MCF 10A (cell line): Measurements from ENCODE around the gene ADAMTS4. TPM values are rescaled to one million over a fixed set of nuclear protein-coding genes. Genes with fewer than 3 reads are reported as not detected.

ENCODE experiments used
- BruUV-seq: library from RNA; stranded (reverse); fragments of 400-500 nt; replicated peaks from 2 replicates; lab custom pipeline; 2021; lab: Mats Ljungman, UMichigan
- CTCF ChIA-PET: fragments of 300-600 bp; sonication (Branson Sonifier 250); formaldehyde crosslinking; extraction: SDS; loops from one replicate; lab custom pipeline; 2021; ENCODE audit warnings: antibody characterized with exemption, inconsistent platforms; lab: Yijun Ruan, JAX
- POLR2A ChIA-PET: fragments of 300-600, 350-650 bp; sonication (Branson Sonifier 250); formaldehyde crosslinking; extraction: SDS; loops from one replicate; lab custom pipeline; 2020; ENCODE audit warnings: antibody characterized with exemption, inconsistent platforms; lab: Yijun Ruan, JAX
- DNase-seq: peaks from one replicate; pipeline ENCODE4 v3.0.0-alpha.2; 2018; ENCODE audit not compliant: unreplicated experiment
- H3K27ac Mint-ChIP-seq: one replicate; pipeline ENCODE4 v1.8.0; 2022; ENCODE audit warnings: mild to moderate bottlenecking, low read depth, mixed read lengths; ENCODE audit not compliant: unreplicated experiment
- H3K27me3 Mint-ChIP-seq: one replicate; pipeline ENCODE4 v1.8.0; 2022; ENCODE audit warnings: mixed read lengths; ENCODE audit not compliant: insufficient read depth, unreplicated experiment
- H3K36me3 Mint-ChIP-seq: one replicate; pipeline ENCODE4 v1.8.0; 2022; ENCODE audit warnings: mild to moderate bottlenecking, moderate library complexity, mixed read lengths; ENCODE audit not compliant: insufficient read depth, unreplicated experiment
- H3K4me1 Mint-ChIP-seq: one replicate; pipeline ENCODE4 v1.8.0; 2022; ENCODE audit warnings: mixed read lengths; ENCODE audit not compliant: insufficient read depth, unreplicated experiment
- H3K4me3 Mint-ChIP-seq: one replicate; pipeline ENCODE4 v1.8.0; 2022; ENCODE audit warnings: mild to moderate bottlenecking, moderate library complexity, mixed read lengths; ENCODE audit not compliant: unreplicated experiment
- H3K9me3 Mint-ChIP-seq: one replicate; pipeline ENCODE4 v1.8.0; 2022; ENCODE audit warnings: mixed read lengths; ENCODE audit not compliant: unreplicated experiment
- CTCF ChIP-seq: fragments of 200-600 bp; IDR thresholded peaks from one replicate; pipeline ENCODE4 v1.8.0; 2022; ENCODE audit warnings: antibody characterized with exemption, mild to moderate bottlenecking; ENCODE audit not compliant: unreplicated experiment
- intact Hi-C: fragments of 100-400 bp; cut with micrococcal nuclease; formaldehyde crosslinking; loops from 2 replicates; pipeline ENCODE4 v1.14.1; 2022
- total RNA-seq: library from RNA; stranded (reverse); gene quantifications from 2 replicates; pipeline ENCODE4 v1.2.3, GENCODE V29; 2022

Gene ADAMTS4
- total RNA-seq, 1 experiment from 2014 or later: not detected

- Mint-ChIP-seq H3K9me3 (no peaks in the 10 kb centered on the region), H3K27me3 (no peaks in the 10 kb centered on the region), H3K36me3 (no peaks in the 10 kb centered on the region), H3K4me1 (peaks cover 54% of the 10 kb centered on the region), H3K27ac (no peak overlapping the region), H3K4me3 (no peak overlapping the region)
- ChIA-PET CTCF (interaction anchor here (0.6 to 4.1 kb wide), 8 partner anchors 10 to 844 kb away, joined by 3 to 28 read pairs (median 5); partner anchors contain the start of gene TOMM40L), POLR2A (interaction anchor here (1.3 to 2.9 kb wide), 2 partner anchors 9 to 193 kb away, joined by 4 to 11 read pairs; no protein-coding TSS in a partner anchor)
- BruUV-seq: no TSS peak
- DNase-seq: no peak
- intact Hi-C loops: no loop called here
- no peak for TF ChIP-seq CTCF
Measured at GRCh38 chr1:161196521-161197451, 2.1 kb downstream of the ADAMTS4 start.

- Mint-ChIP-seq H3K4me1 (peaks cover 47% of the 10 kb centered on the region), H3K27me3 (no peaks in the 10 kb centered on the region), H3K9me3 (no peaks in the 10 kb centered on the region), H3K36me3 (no peaks in the 10 kb centered on the region), H3K4me3 (no peak overlapping the region), H3K27ac (no peak overlapping the region)
- no peak for TF ChIP-seq CTCF
- ChIA-PET POLR2A (interaction anchor here (1.3 kb wide), 1 partner anchor 10 kb away, joined by 4 read pairs; no protein-coding TSS in a partner anchor), CTCF (interaction anchor here (0.8 to 5.5 kb wide), 5 partner anchors 8 to 186 kb away, joined by 3 to 122 read pairs (median 23); partner anchors contain the start of genes NDUFS2 and TOMM40L)
- no peak for DNase-seq
- BruUV-seq: no TSS peak
- intact Hi-C loops: no loop called here
Measured at GRCh38 chr1:161196111-161196510, 2.7 kb downstream of the ADAMTS4 start.

GRCh38 chr1:161195171-161195570, 3.7 kb downstream of the ADAMTS4 start:
- Mint-ChIP-seq H3K36me3 (no peaks in the 10 kb centered on the region), H3K4me3 (no peak overlapping the region), H3K27ac (no peak overlapping the region), H3K4me1 (peaks cover 38% of the 10 kb centered on the region), H3K27me3 (no peaks in the 10 kb centered on the region), H3K9me3 (no peaks in the 10 kb centered on the region)
- no peak for DNase-seq
- intact Hi-C loops: no loop called here
- CTCF ChIA-PET: interaction anchor here (1.4 to 5.6 kb wide), 6 partner anchors 9 to 96 kb away, joined by 12 to 154 read pairs (median 88); partner anchors contain the start of genes APOA2, NDUFS2, PPOX and TOMM40L
- POLR2A ChIA-PET: interaction anchor here (0.8 kb wide), 1 partner anchor 43 kb away, joined by 4 read pairs; no protein-coding TSS in a partner anchor
- no TSS peak for BruUV-seq
- TF ChIP-seq CTCF: no peak
